Measurements from ENCODE around the gene TMEM60. TPM values are rescaled to one million over a fixed set of nuclear protein-coding genes. Genes with fewer than 3 reads are reported as not detected.

Gene TMEM60, protein sequence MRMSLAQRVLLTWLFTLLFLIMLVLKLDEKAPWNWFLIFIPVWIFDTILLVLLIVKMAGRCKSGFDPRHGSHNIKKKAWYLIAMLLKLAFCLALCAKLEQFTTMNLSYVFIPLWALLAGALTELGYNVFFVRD
- 10.1 and 10.8 TPM in 2 replicates for total RNA-seq

GRCh38 chr7:77798394-77799077, at the start of gene TMEM60, which contains the start of gene PHTF2:
TSS of gene TMEM60 (minus strand) at chr7:77798434. CDS start at chr7:77794373, 4,061 bp downstream.
TSS of gene PHTF2 (plus strand) at chr7:77798773.

Other genes starting within 250 kb of the TMEM60 start
- gene RSBN1L, start 102.0 kb downstream of the TMEM60 start, total RNA-seq, result 10.3 and 12.1 TPM in 2 replicates
- 10.4 and 18.4 TPM in 2 replicates for gene PHTF2, start 339 bp upstream of the TMEM60 start, total RNA-seq